ENCODE measurements around the gene ARHGEF39.
"Not testable (repeated sequence)": the region's sequence is repeated elsewhere in the genome, so short reads cannot be mapped to it uniquely, and the experiment has no call there.

The ARHGEF39 gene

GRCh38 chr9:35616681-35617459 is 48.1 kb downstream of the ARHGEF39 start:
- peak; percentile 82 to 87 for DNase-seq

GRCh38 chr9:35615981-35616680 is 48.9 kb downstream of the ARHGEF39 start:
- DNase-seq = no peak

- no peak for DNase-seq
Observed at GRCh38 chr9:35612843-35613242, 52.2 kb downstream of the ARHGEF39 start.

DNA sequence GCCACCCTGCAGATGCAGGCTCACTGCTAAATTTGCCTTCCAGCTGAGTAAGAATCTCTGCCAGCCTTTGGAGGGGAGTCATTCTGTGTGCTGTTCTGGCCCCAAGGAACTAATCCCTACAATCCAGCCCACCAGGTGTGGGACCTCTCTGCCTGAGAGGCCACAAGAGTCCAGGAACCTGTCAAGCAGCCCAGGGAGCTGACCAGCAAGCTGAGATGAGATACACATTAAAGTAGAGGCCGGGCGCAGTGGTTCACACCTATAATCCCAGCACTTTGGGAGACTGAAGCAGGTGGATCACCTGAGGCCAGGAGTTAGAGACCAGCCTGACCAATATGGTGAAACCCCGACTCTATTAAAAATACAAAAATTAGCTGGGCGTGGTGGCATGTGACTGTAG is 52.9 kb downstream of the ARHGEF39 start:
- DNase-seq = not testable (repeated sequence)

- DNase-seq = peak; percentile 68 to 70
Observed at GRCh38 chr9:35611230-35611797, 53.7 kb downstream of the ARHGEF39 start.

DNA sequence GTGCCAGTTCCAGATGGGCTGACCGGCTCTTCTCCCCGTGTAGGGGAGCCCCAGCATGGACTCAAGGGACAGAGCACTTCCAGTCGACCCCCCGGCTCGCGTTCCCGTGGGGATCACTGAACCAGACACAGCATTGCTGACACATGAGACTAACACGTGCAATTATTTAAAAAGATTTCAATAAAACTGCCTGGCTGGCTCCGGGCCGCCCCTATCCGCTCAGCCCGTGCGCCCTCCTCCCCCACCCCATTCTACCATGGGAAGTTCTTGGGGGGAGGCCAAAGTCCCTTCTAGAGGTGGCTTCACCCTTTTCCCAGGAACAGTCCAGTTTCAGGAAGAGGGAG is 55.2 kb downstream of the ARHGEF39 start:
- DNase-seq = no peak
